HEK293 (cell line): ENCODE data around the gene CLCN2.
A peak's percentile ranks its signal among the peaks of the same experiment; 100 is the strongest.

Experiments used
- CTCF ChIA-PET: fragments of 350-600 bp; formaldehyde crosslinking; extraction: SDS; loops from one replicate; lab custom pipeline; 2021; ENCODE audit warnings: antibody characterized with exemption; lab: Yijun Ruan, JAX
- POLR2A ChIA-PET: fragments of 300-600 bp; formaldehyde crosslinking; extraction: SDS; loops from one replicate; lab custom pipeline; 2020; ENCODE audit warnings: antibody characterized with exemption, inconsistent platforms; lab: Yijun Ruan, JAX
- H3K27ac ChIP-seq: fragments of 200-500 bp; sonication (Bioruptor generic); 2 replicates; pipeline ENCODE4 v1.5.1; 2014; ENCODE audit warnings: low read depth, low read length, control low read depth, inconsistent platforms; ENCODE audit errors: extremely low read depth
- H3K36me3 ChIP-seq, 2 experiments: fragments of 200-500 bp in 1 of 2; sonication (Bioruptor generic) in 1 of 2; 1 replicate in 1 of 2; 2 replicates in 1 of 2; pipeline ENCODE4 v1.5.1; 2014 to 2017; ENCODE audit warnings: inconsistent platforms in 2 of 2, low read length in 2 of 2; ENCODE audit not compliant: control insufficient read depth in 2 of 2, insufficient read depth in 1 of 2
- H3K4me1 ChIP-seq: fragments of 200-500 bp; sonication (Bioruptor generic); 2 replicates; pipeline ENCODE4 v1.5.1; 2014; ENCODE audit warnings: mild to moderate bottlenecking, low read length, inconsistent platforms; ENCODE audit not compliant: control insufficient read depth, insufficient read depth
- H3K4me3 ChIP-seq: 2 replicates; pipeline ENCODE4 v1.5.1; 2011; ENCODE audit warnings: low read depth, mild to moderate bottlenecking, control low read depth, low read length, moderate library complexity
- H3K9me3 ChIP-seq: fragments of 200-500 bp; sonication (Bioruptor generic); 2 replicates; pipeline ENCODE4 v1.5.1; 2014; ENCODE audit warnings: low read depth, low read length, inconsistent platforms; ENCODE audit not compliant: control insufficient read depth, insufficient read depth
- GLIS1 ChIP-seq: fragments of 450-650 bp; formaldehyde crosslinking; IDR thresholded peaks from 2 replicates; pipeline ENCODE4 v1.5.1; 2016; ENCODE audit warnings: missing biosample characterization, missing genetic modification characterization
- GLIS2 ChIP-seq: fragments of 450-650 bp; formaldehyde crosslinking; IDR thresholded peaks from 2 replicates; pipeline ENCODE4 v1.5.1; 2016; ENCODE audit warnings: missing biosample characterization, missing genetic modification characterization
- SP3 ChIP-seq: fragments of 450-650 bp; formaldehyde crosslinking; IDR thresholded peaks from 2 replicates; pipeline ENCODE4 v1.5.1; 2016; ENCODE audit warnings: missing biosample characterization, missing genetic modification characterization
- ZFP3 ChIP-seq: fragments of 450-650 bp; formaldehyde crosslinking; IDR thresholded peaks from 2 replicates; pipeline ENCODE4 v1.5.1; 2016; ENCODE audit warnings: low read depth, missing biosample characterization, missing genetic modification characterization
- ZNF311 ChIP-seq: fragments of 450-650 bp; formaldehyde crosslinking; IDR thresholded peaks from 2 replicates; pipeline ENCODE4 v1.5.1; 2017; ENCODE audit warnings: missing biosample characterization, missing genetic modification characterization, borderline replicate concordance
- ZNF426 ChIP-seq: fragments of 450-650 bp; formaldehyde crosslinking; IDR thresholded peaks from 2 replicates; pipeline ENCODE4 v1.5.1; 2017; ENCODE audit warnings: missing biosample characterization, missing genetic modification characterization, mild to moderate bottlenecking, inconsistent platforms, moderate library complexity
- ZNF473 ChIP-seq: fragments of 450-650 bp; formaldehyde crosslinking; IDR thresholded peaks from 2 replicates; pipeline ENCODE4 v1.5.1; 2017; ENCODE audit warnings: missing biosample characterization, missing genetic modification characterization
- ZNF571 ChIP-seq: fragments of 450-650 bp; formaldehyde crosslinking; IDR thresholded peaks from 2 replicates; pipeline ENCODE4 v1.5.0; 2017; ENCODE audit warnings: missing biosample characterization, missing genetic modification characterization
- ZNF600 ChIP-seq: fragments of 450-650 bp; formaldehyde crosslinking; IDR thresholded peaks from 2 replicates; pipeline ENCODE4 v1.5.1; 2016; ENCODE audit warnings: missing biosample characterization, missing genetic modification characterization
- ZNF626 ChIP-seq: fragments of 450-650 bp; sonication (Bioruptor Pico); formaldehyde crosslinking; IDR thresholded peaks from 2 replicates; pipeline ENCODE4 v1.5.1; 2018; ENCODE audit warnings: missing biosample characterization, missing genetic modification characterization, inconsistent platforms
- ZNF777 ChIP-seq: fragments of 450-650 bp; formaldehyde crosslinking; IDR thresholded peaks from 2 replicates; pipeline ENCODE4 v1.5.1; 2017; ENCODE audit warnings: missing biosample characterization, missing genetic modification characterization, borderline replicate concordance
- ZXDB ChIP-seq: fragments of 450-650 bp; formaldehyde crosslinking; IDR thresholded peaks from 2 replicates; pipeline ENCODE4 v1.5.1; 2016; ENCODE audit warnings: missing biosample characterization, missing genetic modification characterization
- TF ChIP-seq, protein P1 (sequence below): fragments of 450-650 bp; formaldehyde crosslinking; IDR thresholded peaks from 2 replicates; pipeline ENCODE4 v1.5.1; 2017; ENCODE audit warnings: missing biosample characterization, mild to moderate bottlenecking, missing genetic modification characterization, moderate library complexity
- TF ChIP-seq, protein P2 (sequence below): fragments of 450-650 bp; formaldehyde crosslinking; IDR thresholded peaks from 2 replicates; pipeline ENCODE4 v1.5.1; 2016; ENCODE audit warnings: missing biosample characterization, missing genetic modification characterization
- TF ChIP-seq, protein P3 (sequence below): fragments of 450-650 bp; formaldehyde crosslinking; IDR thresholded peaks from 2 replicates; pipeline ENCODE4 v1.5.1; 2016; ENCODE audit warnings: missing biosample characterization, missing genetic modification characterization
- TF ChIP-seq, protein P4 (sequence below): fragments of 450-650 bp; formaldehyde crosslinking; IDR thresholded peaks from 2 replicates; pipeline ENCODE4 v1.5.1; 2016; ENCODE audit warnings: missing biosample characterization, missing genetic modification characterization

Gene CLCN2

DNA sequence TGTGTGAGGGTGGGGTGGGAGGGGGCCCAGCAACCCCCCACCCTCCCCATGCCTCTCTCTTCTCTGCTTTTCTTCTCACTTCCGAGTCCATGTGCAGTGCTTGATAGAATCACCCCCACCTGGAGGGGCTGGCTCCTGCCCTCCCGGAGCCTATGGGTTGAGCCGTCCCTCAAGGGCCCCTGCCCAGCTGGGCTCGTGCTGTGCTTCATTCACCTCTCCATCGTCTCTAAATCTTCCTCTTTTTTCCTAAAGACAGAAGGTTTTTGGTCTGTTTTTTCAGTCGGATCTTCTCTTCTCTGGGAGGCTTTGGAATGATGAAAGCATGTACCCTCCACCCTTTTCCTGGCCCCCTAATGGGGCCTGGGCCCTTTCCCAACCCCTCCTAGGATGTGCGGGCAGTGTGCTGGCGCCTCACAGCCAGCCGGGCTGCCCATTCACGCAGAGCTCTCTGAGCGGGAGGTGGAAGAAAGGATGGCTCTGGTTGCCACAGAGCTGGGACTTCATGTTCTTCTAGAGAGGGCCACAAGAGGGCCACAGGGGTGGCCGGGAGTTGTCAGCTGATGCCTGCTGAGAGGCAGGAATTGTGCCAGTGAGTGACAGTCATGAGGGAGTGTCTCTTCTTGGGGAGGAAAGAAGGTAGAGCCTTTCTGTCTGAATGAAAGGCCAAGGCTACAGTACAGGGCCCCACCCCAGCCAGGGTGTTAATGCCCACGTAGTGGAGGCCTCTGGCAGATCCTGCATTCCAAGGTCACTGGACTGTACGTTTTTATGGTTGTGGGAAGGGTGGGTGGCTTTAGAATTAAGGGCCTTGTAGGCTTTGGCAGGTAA, 15.9 kb downstream of the CLCN2 start (continued):
- TF ChIP-seq, protein P1, sequence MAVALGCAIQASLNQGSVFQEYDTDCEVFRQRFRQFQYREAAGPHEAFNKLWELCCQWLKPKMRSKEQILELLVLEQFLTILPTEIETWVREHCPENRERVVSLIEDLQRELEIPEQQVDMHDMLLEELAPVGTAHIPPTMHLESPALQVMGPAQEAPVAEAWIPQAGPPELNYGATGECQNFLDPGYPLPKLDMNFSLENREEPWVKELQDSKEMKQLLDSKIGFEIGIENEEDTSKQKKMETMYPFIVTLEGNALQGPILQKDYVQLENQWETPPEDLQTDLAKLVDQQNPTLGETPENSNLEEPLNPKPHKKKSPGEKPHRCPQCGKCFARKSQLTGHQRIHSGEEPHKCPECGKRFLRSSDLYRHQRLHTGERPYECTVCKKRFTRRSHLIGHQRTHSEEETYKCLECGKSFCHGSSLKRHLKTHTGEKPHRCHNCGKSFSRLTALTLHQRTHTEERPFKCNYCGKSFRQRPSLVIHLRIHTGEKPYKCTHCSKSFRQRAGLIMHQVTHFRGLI (tag by site-specific recombination), result no peak
- TF ChIP-seq ZNF777 (no peak), GLIS2 (peak; percentile 37; the same call in 1 of the 2 replicates), ZNF626 (no peak), ZXDB (tag by site-specific recombination) (no peak), ZNF600 (tag by site-specific recombination) (peak; percentile 50; the same call in 1 of the 2 replicates), ZFP3 (tag by site-specific recombination) (no peak), ZNF426 (tag by site-specific recombination) (no peak), ZNF473 (tag by site-specific recombination) (no peak)
- TF ChIP-seq, protein P2, sequence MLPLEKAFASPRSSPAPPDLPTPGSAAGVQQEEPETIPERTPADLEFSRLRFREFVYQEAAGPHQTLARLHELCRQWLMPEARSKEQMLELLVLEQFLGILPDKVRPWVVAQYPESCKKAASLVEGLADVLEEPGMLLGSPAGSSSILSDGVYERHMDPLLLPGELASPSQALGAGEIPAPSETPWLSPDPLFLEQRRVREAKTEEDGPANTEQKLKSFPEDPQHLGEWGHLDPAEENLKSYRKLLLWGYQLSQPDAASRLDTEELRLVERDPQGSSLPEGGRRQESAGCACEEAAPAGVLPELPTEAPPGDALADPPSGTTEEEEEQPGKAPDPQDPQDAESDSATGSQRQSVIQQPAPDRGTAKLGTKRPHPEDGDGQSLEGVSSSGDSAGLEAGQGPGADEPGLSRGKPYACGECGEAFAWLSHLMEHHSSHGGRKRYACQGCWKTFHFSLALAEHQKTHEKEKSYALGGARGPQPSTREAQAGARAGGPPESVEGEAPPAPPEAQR (tag by site-specific recombination), result no peak
- TF ChIP-seq, protein P3, sequence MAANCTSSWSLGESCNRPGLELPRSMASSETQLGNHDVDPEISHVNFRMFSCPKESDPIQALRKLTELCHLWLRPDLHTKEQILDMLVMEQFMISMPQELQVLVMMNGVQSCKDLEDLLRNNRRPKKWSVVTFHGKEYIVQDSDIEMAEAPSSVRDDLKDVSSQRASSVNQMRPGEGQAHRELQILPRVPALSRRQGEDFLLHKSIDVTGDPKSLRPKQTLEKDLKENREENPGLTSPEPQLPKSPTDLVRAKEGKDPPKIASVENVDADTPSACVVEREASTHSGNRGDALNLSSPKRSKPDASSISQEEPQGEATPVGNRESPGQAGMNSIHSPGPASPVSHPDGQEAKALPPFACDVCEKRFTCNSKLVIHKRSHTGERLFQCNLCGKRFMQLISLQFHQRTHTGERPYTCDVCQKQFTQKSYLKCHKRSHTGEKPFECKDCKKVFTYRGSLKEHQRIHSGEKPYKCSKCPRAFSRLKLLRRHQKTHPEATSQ (tag by site-specific recombination), result no peak

DNA sequence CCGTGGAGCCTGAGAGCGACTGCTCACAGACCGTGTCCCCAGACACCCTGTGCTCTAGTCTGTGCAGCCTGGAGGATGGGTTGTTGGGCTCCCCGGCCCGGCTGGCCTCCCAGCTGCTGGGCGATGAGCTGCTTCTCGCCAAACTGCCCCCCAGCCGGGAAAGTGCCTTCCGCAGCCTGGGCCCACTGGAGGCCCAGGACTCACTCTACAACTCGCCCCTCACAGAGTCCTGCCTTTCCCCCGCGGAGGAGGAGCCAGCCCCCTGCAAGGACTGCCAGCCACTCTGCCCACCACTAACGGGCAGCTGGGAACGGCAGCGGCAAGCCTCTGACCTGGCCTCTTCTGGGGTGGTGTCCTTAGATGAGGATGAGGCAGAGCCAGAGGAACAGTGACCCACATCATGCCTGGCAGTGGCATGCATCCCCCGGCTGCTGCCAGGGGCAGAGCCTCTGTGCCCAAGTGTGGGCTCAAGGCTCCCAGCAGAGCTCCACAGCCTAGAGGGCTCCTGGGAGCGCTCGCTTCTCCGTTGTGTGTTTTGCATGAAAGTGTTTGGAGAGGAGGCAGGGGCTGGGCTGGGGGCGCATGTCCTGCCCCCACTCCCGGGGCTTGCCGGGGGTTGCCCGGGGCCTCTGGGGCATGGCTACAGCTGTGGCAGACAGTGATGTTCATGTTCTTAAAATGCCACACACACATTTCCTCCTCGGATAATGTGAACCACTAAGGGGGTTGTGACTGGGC, 16.7 kb downstream of the CLCN2 start:
- Histone ChIP-seq H3K27ac (no peak overlapping the region), H3K4me3 (no peak overlapping the region), H3K9me3 (no peaks in the 10 kb centered on the region), H3K4me1 (no peaks in the 10 kb centered on the region), H3K36me3 (peaks cover 0 to 56% of the 10 kb centered on the region in 2 experiments; a peak in 1 of 3 replicates)
- CTCF ChIA-PET, result interaction anchor here (0.7 to 3.1 kb wide), 3 partner anchors 11 to 169 kb away, joined by 3 to 13 read pairs (median 3); partner anchors contain the start of genes CLCN2 and POLR2H
- POLR2A ChIA-PET, result interaction anchor here (1.5 kb wide), 2 partner anchors 16 to 18 kb away, joined by 5 to 6 read pairs; no protein-coding TSS in a partner anchor
- no peak for TF ChIP-seq ZNF311
- TF ChIP-seq, protein P4, sequence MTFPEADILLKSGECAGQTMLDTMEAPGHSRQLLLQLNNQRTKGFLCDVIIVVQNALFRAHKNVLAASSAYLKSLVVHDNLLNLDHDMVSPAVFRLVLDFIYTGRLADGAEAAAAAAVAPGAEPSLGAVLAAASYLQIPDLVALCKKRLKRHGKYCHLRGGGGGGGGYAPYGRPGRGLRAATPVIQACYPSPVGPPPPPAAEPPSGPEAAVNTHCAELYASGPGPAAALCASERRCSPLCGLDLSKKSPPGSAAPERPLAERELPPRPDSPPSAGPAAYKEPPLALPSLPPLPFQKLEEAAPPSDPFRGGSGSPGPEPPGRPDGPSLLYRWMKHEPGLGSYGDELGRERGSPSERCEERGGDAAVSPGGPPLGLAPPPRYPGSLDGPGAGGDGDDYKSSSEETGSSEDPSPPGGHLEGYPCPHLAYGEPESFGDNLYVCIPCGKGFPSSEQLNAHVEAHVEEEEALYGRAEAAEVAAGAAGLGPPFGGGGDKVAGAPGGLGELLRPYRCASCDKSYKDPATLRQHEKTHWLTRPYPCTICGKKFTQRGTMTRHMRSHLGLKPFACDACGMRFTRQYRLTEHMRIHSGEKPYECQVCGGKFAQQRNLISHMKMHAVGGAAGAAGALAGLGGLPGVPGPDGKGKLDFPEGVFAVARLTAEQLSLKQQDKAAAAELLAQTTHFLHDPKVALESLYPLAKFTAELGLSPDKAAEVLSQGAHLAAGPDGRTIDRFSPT, result peak; percentile 42
- TF ChIP-seq SP3, result no peak
- no peak for TF ChIP-seq ZNF571 (tag by site-specific recombination)
- TF ChIP-seq GLIS1 (tag by site-specific recombination), result peak; percentile 46; the same call in 1 of the 2 replicates
